Right lobe of liver (tissue), 4 donors: ENCODE results near the gene BTF3.

Experiments used
- CTCF ChIP-seq, 4 donors: fragments of 200-600 bp in 3 of 4; fragments of 450-650 bp in 1 of 4; IDR thresholded peaks; one replicate each; pipeline versions ENCODE4 v1.5.1 to v1.8.0; 2016 to 2022; ENCODE audit warnings: antibody characterized with exemption in 4 of 4, mild to moderate bottlenecking in 2 of 4
- POLR2A ChIP-seq: fragments of 450-650 bp; IDR thresholded peaks from one replicate; pipeline ENCODE4 v1.6.1; 2017; ENCODE audit warnings: antibody characterized with exemption, mild to moderate bottlenecking
- donor health status: DM: no; HTN: no; CAD: no.
- donor health status: DM: no; HTN: no; CAD: no.
- donor health status: DM: no; HTN: yes; CAD: no.

- TF ChIP-seq CTCF (IDR thresholded peaks at IDR 0.05) (no peak), POLR2A (no peak)
These were observed 30.0 kb downstream of the BTF3 start for GRCh38 chr5:73528248-73528647.
